Superior temporal gyrus (tissue), 1 donor: Measurements from ENCODE around the gene FRG2C.
A peak's percentile ranks its signal among the peaks of the same experiment; 100 is the strongest.
"Not testable (repeated sequence)": the region's sequence is repeated elsewhere in the genome, so short reads cannot be mapped to it uniquely, and the experiment has no call there.

Experiments
- DNase-seq: peaks from one replicate; pipeline ENCODE4 v3.0.0-alpha.2; 2016; ENCODE audit errors: extremely low spot score

FRG2C gene

DNA sequence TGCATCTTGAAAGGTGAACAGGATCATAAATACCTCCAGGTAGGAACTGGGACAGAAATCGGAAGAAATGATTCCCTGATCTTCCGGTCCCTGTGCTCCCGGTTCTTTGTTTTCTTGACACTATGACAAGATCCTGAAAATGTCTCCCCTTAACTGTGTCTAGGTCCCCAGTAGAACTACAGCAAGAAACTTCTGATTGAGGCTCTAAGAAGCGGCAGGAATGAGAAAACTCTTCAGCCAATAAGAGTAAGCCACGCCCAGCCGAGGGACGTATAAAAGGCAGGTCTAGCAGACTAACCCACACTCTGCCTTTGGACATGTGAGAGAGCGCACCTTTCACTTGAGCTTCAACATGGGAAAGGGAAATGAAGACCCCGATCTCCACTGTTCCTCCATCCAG, at the start of gene FRG2C:
Gene FRG2C, plus strand, starts transcription at position 301 of the 400 bp plus-strand sequence. Its CDS starts 52 bp downstream, at position 353.
- DNase-seq, result not testable (repeated sequence)

DNA sequence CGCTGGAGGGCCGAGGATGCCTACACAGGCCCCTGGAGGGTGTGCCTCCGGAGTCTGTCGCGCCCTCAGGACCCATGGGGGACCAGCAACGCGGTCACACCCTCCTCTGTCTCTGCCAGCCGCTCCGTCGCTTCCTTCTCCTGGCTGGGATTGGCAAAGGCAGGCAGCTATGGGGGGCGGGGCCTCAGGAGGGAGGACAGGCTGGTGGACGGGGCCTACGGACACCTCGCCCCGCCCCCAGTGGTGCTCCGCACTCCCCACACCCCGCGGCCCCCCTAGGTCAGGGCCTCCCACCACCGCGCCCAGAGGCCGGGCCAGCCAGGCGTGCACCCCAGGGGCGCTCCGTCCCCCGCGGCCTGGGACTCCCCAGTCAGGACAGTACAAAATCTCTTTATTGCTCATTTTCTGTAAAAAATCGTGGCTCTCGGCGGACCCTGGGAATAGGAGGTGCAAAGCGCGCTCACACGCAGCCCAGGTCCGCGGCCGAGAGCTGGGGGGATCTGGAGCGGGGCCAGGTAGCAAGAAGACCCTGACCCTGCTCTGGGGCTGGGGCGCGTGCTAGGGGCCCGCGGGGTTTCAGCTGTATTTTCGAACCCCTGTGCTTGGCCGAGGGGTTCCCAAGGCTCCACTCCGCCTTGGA, 45.3 kb upstream of the FRG2C start:
- not testable (repeated sequence) for DNase-seq

DNA sequence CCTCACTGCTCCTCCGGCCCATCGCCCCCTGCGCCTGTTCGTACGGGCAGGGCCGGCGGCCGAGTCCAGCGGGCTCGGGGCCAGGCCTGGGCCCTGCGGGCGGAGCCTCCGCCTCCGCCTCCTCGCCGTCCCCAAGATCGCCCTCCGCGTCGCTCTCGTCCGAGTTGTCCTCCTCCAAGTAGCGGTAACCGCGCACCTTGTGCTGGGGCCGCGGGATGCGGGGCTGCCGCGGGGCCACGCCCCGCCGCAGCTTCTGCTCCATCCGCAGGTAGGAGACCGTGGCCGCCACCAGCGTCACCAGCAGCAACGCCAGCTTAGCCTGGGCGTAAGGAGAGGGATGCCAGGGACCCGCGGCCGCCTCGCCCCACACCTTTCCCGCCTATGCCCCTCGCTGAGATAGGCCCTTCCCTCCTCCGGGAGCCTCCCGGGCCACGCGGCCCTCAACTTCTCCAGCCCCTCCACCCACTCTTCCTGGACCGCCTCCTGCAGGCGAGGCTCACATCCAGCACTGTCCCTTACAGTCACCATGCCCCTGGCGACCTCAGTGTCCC, 44.6 kb upstream of the FRG2C start:
- not testable (repeated sequence) for DNase-seq

DNA sequence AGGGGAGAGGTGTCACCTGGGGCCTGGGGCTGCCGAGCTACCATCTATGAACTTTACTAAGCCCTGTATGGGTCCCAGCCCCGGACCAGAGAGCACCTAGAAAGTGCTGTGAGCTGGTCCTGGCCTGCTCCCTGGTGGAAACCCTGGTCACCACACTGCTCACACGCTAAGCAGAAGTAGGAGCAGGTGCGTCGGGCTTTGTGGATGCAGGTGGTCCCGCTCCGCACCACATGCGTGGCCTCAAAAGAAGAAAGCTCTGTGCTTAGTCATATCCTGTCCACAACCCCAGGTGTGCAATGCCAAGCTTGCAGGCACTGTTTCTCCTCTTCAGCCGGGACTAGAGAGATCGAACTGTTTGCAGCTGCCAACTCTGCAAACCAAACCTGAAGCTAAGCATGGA, 42.4 kb upstream of the FRG2C start:
- not testable (repeated sequence) for DNase-seq

DNA sequence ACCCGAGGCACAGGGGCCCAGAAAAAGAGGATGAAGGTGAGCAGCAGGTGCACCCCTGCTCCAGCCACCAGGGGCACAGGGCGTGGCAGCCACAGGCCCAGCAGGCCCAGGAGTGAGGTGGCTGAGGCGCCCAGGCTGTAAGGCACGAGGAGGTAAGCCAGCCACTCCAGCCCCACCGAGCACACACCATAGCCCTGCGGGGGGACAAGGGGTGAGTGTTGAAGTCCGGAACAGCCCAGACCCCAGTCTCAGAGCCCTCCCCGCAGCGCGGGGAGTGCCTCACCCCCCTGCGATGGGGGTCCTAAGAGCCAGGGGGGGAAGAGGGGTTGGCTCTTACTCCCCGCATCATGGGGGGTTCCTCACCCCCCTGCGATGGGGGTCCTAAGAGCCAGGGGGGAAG, 40.5 kb upstream of the FRG2C start:
- not testable (repeated sequence) for DNase-seq

DNA sequence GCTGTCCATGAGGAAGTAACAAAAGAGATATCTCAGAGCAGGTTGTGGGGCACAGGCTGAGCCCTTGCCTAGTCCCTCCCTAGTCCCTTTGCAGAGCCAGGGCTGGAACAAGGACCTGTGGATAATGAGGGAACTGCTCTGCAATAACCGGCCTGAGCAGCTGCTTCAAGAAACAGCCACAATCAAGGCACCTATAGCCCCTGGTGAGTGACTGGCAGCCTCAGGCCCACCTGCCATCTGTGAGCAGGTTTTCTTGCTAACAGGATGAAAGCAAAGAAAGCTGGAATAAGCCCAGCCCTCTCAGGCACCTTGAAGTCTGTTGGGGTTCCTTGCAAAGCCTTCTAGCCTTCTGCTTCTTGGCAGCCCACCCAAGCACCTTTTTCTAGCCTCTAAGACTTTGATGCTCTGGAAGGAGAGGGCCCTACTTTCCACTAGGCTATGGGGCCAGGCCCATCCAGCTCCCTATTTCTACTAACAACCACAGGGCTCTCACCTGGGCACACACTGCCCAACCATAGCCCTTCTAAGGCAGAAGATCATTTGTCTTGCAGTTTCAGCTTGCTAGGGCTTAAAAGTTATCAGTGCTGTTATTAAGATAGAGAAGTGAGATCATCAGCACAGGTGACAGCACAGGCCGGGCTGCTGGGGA, 33.1 kb upstream of the FRG2C start:
- not testable (repeated sequence) for DNase-seq

DNA sequence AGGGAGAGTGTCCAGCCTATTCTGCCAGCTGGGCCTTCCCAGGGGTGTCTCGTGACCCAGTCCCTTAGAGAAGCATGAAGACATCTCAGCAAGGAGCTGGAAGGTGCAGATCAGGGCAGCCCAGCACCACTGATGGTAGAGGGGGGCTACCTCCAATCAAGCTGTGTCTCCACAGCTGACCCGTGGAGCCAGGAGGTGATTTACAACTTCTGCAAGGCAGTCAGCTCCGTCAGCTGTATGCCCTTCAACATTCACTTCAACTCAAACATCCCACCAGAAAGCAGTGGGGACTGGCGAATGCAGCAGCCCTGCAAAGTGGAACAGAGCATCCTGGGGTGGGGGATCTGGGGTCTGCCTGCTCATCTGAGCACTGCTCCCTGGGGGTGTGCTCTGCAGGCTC, 32.6 kb upstream of the FRG2C start:
- DNase-seq, result no peak

DNA sequence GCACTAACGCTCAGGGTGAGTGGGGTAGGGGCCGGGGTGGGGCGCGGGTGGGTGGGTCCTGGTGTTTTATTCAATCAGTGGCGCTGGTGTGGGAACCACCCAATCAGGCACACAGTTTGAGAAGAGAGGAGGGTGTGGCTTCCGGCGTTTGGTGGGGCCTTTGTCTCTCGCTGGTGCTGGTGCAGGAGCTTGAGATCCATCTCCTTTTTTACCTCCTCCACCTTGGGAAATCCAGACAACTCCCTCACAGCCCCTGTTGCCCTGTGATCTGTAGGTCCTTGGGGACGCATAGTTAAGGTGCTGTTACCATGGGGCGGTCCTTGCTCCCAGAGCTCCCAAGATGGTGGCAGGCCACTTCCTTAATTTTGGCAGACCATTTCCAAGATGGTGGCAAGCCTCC, 25.2 kb upstream of the FRG2C start:
- not testable (repeated sequence) for DNase-seq

DNA sequence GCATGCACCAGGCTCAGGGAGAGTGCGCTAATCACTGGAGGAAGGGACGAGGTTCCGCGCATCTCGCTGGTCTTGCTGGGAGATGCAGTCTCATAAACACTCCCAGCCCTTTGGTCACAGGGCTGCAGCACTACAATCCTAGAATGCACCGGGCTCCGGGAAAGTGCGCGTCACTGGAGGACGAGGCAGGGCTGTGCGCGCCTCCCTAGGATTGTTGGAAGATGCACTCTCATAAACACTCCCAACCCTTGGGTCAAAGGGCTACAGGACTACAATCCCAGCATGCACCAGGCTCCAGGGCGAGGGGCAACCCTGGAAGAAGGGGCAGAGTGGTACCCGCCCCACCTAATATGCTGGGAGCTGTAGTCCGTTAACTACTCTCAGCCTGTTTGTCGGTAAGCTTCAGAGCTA, 23.0 kb upstream of the FRG2C start:
- DNase-seq, result peak; percentile 89

DNA sequence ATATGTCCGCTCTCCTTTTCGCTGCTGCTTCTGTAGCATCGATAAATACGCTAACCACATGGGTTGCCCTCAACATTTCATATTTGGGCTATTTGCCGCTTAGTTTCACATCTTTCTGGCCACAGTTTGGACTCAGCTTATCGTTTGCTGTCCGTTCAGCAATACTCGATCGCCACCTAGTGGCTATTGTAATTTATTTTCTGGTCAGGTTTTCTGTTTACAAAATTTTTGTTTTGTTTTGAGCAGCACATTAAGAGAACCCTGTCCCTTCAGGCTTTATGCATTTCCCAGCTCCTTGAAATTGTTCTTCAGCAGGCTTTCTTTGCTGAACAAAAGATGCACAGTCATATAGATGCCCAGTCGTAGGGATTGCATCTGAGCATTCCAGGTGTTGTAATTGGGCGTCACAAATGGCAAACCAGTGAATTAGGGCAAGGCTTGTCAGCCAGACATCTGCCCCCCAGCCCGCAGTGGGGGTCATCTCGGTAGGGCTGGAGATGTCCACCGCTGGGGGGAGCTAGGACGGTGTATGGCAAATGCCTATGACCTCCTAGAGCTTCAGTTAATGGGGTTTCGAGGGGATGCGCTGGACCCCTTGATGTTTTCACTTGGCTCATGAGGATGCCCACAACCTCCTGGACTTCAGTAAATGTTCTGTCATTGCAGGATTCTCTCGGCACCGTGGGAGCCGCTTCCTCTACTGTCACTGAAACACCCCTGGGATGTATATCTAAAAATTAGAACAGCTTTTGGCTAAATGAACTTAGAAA, 20.9 kb upstream of the FRG2C start:
- peak; percentile 84 for DNase-seq

DNA sequence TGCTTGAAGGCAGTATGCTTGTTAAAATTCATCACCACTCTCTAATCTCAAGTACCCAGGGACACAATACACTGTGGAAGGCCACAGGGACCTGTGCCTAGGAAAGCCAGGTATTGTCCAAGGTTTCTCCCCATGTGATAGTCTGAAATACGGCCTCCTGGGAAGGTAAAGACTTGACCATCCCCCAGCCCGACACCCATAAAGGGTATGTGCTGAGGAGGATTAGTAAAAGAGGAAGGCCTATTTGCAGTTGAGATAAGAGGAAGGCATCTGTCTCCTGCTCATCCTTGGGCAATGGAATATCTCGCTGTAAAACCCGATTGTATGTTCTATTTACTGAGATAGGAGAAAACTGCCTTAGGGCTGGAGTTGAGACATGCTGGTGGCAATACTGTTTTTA, 18.6 kb upstream of the FRG2C start:
- not testable (repeated sequence) for DNase-seq

DNA sequence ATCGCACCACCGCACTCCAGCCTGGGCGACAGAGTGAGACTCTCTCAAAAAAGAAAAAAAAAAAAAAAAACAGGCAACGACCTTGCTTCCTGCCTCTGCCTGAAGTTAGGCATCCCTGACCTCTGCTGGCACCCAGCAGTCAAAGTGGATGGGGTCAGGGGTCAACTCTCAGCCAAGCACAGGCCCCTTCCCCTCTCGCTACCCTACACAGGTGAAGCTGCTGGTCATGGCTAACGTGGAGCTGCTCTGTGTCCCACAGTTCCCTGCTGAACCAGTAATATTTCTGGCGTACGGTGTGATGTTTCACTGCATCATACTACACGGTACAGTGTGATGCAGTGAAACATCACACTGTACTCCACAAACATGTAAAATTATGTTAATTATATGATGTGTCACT, 13.9 kb upstream of the FRG2C start:
- no peak for DNase-seq

DNA sequence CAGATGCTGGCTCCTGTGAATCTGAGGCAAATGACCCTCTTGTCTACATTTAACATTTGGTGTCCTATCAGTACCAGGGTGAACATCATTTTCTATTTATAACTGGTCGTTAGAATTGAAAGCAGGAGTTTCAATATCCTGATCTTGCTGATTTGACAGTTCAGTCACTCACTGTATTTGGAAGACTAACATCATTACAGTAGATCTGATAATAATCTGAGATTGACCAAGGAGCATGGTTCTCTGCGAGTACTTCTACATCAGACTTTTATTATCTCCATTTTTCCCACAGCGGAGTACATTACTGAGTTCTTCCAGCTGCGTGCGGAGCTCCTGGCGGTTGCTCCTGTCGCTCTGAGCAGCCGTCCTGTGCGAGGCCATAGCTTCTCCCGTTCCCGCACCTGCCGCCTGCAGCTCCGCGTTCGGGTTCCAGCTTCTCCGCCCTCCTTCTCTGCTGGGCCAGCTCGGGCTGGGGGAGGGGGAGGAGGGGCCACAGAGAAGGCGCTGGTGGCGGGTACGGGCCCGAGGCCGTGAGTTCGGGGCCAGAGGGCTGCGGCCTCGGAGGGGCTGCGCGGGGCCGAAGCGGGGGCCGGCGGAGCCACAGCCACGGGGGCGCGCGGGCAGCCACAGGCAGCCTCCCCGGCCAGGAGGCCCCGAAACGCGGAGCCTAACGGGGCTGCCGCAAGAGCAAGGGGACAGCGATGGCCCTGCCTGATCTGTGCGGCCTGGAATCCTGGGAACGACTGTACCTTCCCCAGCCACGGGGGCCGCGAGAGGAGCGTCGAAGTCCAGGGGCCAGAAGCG, 8.8 kb upstream of the FRG2C start:
- DNase-seq, result not testable (repeated sequence)

DNA sequence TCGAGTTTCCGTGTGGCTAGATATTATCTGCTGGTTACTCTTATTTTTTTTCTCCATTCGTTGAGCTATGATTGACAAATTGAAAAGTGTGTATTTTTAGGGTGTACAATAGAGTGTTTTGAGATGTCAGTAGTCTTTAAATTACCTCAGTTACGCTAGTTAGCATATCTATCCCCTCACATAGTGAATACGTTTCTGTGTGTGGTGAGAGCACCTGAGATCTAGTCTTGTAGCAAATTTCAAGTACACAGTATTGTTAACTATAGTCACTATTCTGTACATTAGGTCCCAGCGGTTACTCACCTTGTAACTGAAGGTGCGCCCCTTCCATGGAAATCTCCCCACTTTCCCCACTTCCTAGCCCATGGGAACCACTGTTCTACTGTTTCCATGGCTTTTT, 8.2 kb upstream of the FRG2C start:
- not testable (repeated sequence) for DNase-seq

DNA sequence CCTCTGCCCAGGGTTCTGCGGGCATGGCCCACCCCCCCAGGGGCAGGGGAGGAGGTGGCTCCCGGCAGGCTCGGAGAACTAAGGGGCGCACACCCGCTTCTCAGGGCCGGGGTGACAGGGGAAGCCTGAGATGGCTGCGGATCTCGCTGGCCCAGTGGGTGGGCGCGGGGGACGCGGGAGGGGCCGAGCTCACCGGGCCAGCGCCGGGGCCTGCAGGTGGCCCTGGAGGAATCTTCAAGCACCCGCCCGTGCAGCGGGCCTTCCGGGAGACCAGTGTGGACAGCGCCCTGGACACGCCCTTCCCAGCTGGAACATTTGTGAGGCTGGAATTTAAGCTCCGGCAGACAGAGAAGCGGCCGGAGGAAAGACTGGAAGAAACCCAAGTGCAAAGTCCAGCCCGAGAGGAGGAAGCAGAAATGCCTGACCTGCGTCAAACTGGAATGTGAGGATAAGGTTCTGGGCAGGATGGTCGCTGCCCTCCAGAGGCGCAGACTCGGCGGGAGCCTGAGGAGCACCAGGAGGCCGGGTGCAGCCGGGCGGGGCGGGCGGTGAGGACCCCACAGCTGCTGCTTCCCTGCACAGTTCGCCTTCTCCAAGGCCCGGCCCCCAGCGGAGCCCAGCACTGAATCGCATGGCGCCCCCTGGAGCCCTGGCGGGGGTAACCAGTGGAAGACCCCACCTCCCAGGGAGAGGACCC, 5.6 kb upstream of the FRG2C start:
- not testable (repeated sequence) for DNase-seq

DNA sequence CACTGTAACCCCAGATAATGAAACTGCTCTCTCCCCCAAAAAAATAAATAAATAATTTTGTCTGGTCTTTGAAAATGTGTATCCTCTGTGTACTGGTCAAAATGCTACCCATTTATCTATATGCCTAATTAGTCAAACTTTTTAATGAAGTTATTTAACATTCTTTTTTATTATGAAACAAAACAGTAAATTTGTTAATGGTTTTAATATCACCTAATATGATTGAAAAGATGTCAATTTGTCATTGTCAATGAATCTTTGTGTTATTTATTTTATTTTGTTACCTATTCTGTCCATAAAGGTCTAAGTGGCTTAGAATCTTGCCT, 5.1 kb upstream of the FRG2C start:
- not testable (repeated sequence) for DNase-seq

DNA sequence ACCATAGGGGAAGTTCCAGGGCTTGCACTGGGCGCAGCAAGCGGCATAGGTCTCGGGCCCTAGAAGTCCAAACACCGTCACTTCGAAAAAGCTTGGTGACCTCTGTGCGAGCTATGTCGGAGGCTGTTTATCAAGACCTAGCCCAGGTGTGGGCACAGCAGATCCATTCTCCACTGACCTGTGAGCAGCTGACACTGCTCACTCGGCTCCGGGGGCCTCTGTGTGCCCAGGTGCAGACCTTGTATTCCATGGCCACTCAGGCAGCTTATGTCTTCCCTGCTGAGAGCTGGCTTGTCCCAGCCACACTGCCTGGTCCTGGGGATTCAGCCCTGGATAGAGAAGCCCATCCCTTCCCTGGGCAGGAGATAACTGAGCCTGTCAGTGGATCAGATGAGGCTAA, 1.5 kb downstream of the FRG2C start:
- not testable (repeated sequence) for DNase-seq

DNA sequence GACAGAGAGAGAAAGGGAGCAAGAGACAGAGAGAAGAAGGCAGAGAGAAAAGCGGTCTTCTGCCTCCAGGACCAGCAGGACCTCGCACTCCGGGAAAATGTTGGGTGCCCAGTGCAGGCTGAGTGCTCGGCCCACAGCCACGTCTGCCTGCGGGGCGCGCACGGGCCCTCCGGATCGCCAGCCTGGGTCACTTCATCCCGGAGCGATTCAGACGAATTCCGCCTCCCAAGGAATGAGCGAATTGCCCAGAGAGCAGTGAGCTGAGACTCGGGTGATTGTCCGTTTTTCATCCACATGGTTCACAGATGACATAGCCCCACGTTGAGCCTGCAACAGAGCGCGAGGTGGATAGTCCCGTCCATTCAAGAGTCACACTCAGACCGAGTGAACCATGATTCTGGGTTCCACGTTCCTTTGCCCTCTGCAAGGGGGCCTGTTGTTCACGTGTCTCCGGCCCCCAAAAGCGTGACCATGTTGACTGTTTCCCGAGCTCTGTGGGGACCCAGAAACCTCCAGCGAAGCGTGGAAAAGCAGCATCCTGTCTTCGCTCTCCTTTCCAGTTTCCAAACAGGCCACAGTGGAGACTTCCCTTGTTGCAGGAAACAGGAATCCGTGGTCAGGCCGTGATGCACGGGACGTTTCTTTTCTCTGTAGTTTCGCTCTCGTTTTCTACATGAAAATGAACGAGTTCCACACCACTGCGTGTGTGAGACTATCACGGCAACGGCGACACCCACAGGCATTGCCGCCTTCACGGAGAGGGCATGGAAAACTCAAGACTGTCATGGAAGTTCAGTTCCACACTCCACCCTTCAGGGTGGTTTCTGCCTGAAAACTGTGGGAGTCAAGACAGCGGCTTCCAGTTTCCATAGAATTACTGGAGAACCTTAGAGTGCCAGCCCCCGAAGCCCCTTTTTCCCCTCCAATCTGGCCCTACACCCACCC, 3.9 kb downstream of the FRG2C start:
- DNase-seq, result not testable (repeated sequence)

DNA sequence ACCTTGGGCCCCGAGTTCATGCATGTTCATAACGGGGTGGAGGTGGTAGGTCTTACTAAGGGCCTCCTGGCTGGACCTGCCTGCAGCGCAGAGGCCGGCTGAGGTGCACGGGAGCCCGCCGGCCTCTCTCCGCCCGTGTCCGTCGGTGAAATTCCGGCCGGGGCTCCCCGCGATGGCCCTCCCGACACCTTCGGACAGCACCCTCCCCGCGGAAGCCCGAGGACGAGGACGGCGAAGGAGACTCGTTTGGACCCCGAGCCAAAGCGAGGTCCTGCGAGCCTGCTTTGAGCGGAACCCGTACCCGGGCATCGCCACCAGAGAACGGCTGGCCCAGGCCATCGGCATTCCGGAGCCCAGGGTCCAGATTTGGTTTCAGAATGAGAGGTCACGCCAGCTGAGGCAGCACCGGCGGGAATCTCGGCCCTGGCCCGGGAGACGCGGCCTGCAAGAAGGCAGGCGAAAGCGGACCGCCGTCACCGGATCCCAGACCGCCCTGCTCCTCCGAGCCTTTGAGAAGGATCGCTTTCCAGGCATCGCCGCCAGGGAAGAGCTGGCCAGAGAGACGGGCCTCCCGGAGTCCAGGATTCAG, 4.7 kb downstream of the FRG2C start:
- not testable (repeated sequence) for DNase-seq
